ENCODE results near the gene DEDD.

Gene DEDD

DNA sequence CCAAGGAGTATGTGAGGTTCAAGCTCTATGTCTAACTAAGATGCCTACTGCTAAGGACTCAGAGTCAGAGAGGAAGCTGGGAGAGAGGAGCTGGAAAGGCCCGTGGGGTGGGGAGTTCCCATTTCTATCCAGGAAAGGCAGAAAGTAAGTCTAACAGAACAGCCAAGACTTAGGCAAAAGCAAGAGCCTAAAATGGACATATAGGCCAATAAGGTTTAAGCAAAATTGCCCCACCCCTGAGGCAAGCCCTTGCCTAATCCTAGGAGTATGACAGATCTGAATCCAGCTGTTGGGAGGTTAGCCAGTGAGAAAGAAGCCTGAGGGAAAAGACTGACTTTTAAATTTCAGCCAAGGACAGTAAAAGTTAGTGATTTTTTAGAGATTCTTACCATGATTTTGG, 35.9 kb downstream of the DEDD start:
- Mint-ChIP-seq H3K4me3 (no peak overlapping the region), H3K27ac (no peak overlapping the region)

DNA sequence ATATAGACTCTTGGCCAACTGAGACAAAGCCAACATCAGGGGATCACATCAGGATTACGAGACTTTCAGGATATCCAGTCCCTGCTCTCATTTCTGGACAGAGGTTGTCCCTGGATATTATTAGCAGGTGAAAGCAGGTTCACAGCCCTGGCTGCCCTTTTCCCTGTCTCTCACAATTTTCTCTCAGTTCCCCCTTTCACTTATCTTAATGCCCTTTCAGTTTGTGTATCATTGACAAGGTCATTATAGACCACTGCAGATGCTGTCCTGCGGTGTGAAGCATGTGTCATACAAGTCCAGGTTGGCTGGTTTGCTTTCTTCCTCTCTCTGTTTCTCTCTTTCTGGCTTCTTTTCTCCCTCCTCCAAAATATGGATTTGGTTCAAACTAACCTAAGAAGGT, 36.5 kb downstream of the DEDD start:
- no peak overlapping the region for H3K4me3 Mint-ChIP-seq
- H3K27ac Mint-ChIP-seq: no peak overlapping the region
- no peaks in the 10 kb centered on the region for H3K9me3 Mint-ChIP-seq
- H3K4me1 Mint-ChIP-seq: peaks cover 81% of the 10 kb centered on the region
- no peak for DNase-seq
- no peak for ATAC-seq
- H3K36me3 Mint-ChIP-seq (ENCODE audit: low read depth): peaks cover 7% of the 10 kb centered on the region
- H3K27me3 Mint-ChIP-seq: no peaks in the 10 kb centered on the region

More for the DNA sequence above, 35.9 kb downstream of the DEDD start:
- peaks cover 10% of the 10 kb centered on the region for H3K36me3 Mint-ChIP-seq (ENCODE audit: low read depth)
- DNase-seq (no peak), ATAC-seq (no peak)
- H3K4me1 Mint-ChIP-seq: peaks cover 79% of the 10 kb centered on the region
- H3K27me3 Mint-ChIP-seq: no peaks in the 10 kb centered on the region
- no peaks in the 10 kb centered on the region for H3K9me3 Mint-ChIP-seq

DNA sequence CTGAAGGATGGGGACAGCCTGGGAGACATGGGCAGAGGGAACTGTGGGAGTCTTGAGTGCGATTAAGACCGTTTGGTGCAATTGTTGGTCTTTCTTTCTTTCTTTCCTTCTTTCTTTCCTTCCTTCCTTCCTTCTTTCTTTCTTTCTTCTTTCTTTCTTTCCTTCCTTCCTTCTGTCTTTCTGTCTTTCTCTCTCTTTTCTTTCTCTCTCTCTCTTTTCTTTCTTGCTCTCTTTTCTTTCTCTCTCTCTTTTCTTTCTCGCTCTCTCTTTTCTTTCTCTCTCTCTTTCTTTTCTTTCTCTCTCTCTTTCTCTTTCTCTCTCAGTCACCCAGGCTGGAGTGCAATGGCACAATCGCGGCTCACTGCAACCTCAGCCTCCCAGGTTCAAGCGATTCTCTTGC, 37.2 kb downstream of the DEDD start:
- Mint-ChIP-seq H3K27ac (peak overlapping the region; percentile 13), H3K4me1 (peaks cover 83% of the 10 kb centered on the region), H3K27me3 (no peaks in the 10 kb centered on the region), H3K36me3 (ENCODE audit: low read depth) (peaks cover 7% of the 10 kb centered on the region), H3K4me3 (no peak overlapping the region), H3K9me3 (no peaks in the 10 kb centered on the region)
- ATAC-seq (no peak), DNase-seq (no peak)

DNA sequence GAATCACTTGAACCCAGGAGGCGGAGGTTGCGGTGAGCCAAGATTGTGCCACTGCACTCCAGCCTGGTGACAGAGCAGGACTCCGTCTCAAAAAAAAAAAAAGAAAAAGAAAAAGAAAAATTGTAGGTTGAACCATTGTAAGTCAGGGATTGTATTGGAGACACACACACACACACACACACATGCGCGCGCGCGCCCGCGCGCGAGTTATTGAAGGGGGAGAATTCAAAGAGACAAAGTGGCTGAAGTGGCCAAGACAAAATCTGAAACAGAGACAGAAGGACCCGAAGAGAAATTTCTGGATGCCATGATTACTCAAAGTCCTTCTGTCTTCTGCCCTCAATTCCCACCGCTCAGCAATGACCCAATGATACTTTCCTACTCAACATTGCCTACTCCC, 38.0 kb downstream of the DEDD start:
- Mint-ChIP-seq H3K4me1 (peaks cover 81% of the 10 kb centered on the region), H3K36me3 (ENCODE audit: low read depth) (no peaks in the 10 kb centered on the region), H3K9me3 (no peaks in the 10 kb centered on the region), H3K27me3 (no peaks in the 10 kb centered on the region), H3K4me3 (no peak overlapping the region), H3K27ac (no peak overlapping the region)
- no peak for DNase-seq
- ATAC-seq: no peak

DNA sequence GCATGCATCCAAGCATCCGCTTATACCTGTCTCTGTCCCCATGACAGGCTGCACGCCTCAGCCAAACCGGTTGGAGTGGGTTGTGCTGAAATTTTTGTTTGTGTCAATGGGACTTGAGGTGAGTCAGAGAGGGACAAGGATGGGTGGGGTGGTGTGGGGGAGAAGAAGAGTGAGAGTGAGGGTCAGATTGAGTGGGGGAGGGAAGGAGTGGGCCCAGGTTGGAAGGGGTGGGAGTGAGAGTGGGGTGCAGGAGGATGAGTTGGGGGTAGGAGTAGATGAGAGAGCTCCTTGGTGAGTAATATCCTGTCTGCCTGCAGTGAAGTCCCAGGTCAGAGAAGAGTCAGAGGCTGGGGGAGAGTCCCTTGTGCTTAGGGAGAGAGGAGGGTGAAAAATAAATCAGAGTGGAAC, 39.8 kb downstream of the DEDD start:
- DNase-seq (peak; percentile 45), ATAC-seq (peak; percentile 95)
- H3K4me1 Mint-ChIP-seq: peaks cover 69% of the 10 kb centered on the region
- H3K9me3 Mint-ChIP-seq: no peaks in the 10 kb centered on the region
- H3K27me3 Mint-ChIP-seq: no peaks in the 10 kb centered on the region
- H3K36me3 Mint-ChIP-seq (ENCODE audit: low read depth): no peaks in the 10 kb centered on the region
- peak overlapping the region; percentile 47 for H3K27ac Mint-ChIP-seq
- no peak overlapping the region for H3K4me3 Mint-ChIP-seq

DNA sequence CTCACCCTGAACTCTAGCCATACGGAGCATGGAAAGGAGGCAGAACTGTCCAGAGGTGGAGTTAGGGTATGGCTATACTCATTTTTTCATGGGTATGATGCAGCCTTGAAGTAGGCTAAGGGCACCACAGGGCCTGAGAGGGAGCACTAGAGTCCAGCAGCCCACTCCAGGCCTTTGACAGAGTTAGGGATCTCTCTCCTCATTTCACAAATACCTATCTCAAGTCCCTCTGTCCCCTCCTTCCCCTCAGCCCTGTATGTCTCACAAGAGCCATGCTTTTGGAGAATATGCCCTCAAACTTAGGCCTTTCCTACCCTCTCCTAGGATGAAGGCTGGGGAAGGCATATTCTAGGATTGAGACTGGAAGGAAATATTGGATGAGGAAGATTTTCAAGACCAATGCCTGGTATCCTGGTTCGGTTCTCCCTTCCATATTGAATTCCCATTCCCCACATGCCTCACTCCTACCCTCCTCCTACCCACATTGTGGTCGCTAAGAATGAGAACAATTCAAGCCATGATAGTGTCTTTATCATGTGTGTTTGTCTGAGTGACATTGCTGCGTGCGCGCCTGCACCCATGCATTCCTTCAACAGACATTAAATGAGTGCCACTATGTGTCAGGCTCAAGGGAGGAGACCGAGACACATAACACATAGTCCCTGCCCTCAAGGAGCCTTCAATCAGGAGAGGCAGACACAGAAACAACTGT, 40.5 kb downstream of the DEDD start:
- Mint-ChIP-seq H3K4me3 (no peak overlapping the region), H3K4me1 (peaks cover 62% of the 10 kb centered on the region), H3K36me3 (ENCODE audit: low read depth) (no peaks in the 10 kb centered on the region), H3K27me3 (no peaks in the 10 kb centered on the region), H3K9me3 (no peaks in the 10 kb centered on the region), H3K27ac (peak overlapping the region; percentile 47)
- DNase-seq (no peak), ATAC-seq (peak; percentile 1)

DNA sequence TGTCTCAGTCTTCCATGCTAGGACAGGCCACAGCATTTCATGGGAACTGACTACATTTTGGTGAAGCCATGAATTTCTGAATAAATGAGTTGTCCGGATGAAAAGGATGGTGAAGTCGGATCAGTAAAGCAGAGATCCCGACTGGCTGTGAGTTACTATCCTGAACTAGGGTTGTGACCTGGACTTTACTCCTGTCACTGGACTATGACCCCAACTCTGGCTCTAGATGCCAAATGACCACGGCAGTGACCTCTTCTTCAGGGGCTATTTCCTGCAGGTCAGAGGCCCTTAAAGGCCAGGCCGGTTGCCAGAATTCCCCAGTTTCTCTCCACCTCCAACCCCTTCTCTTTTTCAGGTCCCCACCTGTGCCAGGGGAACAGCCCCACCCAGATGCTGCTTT, 41.4 kb downstream of the DEDD start:
- no peak overlapping the region for H3K27ac Mint-ChIP-seq

DNA sequence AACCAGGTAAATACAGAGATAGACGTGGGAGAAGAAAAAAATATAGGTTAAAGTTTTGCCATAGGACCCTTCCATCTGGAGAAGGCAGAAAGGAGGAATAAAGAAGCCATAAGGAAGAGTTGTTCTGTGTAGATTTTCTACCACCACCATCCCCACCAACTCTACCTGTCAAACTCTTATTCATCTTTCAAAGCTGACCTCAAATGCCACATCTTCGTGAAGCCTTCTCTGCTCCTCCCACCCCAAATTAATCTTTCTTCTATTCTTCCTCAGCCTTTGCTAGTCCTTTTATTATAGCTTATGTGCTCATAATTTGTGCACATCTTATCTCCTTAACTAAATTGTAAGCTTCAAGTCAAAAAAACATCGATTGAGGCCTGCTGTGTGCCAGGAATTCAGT, 41.9 kb downstream of the DEDD start:
- Mint-ChIP-seq H3K4me1 (peaks cover 49% of the 10 kb centered on the region), H3K27me3 (no peaks in the 10 kb centered on the region), H3K9me3 (no peaks in the 10 kb centered on the region), H3K36me3 (ENCODE audit: low read depth) (no peaks in the 10 kb centered on the region), H3K27ac (peak overlapping the region; percentile 34), H3K4me3 (no peak overlapping the region)
- ATAC-seq: peak; percentile 12
- DNase-seq: no peak

More for the DNA sequence above, 41.4 kb downstream of the DEDD start:
- ATAC-seq (no peak), DNase-seq (no peak)
- Mint-ChIP-seq H3K36me3 (ENCODE audit: low read depth) (no peaks in the 10 kb centered on the region), H3K4me1 (peaks cover 53% of the 10 kb centered on the region), H3K9me3 (no peaks in the 10 kb centered on the region), H3K4me3 (no peak overlapping the region), H3K27me3 (no peaks in the 10 kb centered on the region)

DNA sequence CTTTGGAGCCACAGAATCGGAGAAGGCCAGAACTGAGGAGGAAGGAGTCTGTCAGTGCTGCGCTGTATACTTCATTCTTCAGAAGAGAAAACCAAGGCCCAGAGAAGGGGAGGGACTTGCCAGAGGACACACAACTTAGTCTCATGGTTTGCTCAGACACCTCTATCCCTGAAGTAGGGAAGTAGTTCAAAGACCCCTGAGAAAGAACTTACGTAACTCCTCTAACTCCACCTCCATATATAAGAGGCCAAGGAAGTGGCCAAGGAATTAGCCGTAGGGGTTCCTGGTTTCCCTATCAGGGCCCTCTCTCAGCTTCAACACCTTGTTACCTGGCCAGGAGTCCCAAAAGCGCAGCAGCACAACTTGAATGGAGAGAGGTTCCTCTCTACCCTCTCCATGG, 42.5 kb downstream of the DEDD start:
- Mint-ChIP-seq H3K36me3 (ENCODE audit: low read depth) (no peaks in the 10 kb centered on the region), H3K4me1 (peaks cover 48% of the 10 kb centered on the region), H3K4me3 (no peak overlapping the region), H3K9me3 (no peaks in the 10 kb centered on the region), H3K27ac (no peak overlapping the region), H3K27me3 (no peaks in the 10 kb centered on the region)
- ATAC-seq (no peak), DNase-seq (no peak)

DNA sequence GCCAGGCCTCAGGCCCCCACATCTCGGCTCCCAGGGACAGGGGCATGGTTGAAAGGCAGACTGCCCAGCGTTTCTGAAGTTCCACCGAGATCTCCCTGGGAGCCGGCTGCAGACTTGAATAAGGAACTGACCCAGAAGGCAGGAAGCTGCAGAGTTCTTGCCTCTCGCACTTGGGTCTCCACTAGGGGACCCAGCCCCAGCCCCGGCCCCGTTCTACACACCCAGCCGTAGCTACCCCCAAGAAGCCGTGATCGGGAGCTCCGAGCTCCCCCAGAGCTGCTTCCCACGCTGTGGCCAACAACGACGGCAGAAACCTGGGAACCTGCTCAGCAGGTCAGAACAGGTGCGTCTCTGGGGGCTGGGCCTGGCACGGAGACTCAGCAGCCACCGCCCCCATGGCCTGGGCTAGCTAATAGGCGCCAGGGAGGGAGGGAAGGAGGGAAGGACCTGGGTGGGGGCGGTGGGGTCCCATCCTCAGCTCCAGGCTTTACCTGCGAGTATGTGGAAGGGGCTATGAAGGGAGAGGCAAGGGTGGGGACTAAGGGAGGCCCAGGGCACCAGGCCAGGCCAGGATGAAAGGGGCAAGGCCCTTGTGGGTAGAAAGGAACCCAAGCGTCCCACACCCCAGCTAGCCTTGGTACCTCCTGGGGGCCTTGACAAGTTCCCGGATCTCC, 43.1 kb downstream of the DEDD start, which contains the start of gene NECTIN4:
Gene NECTIN4, minus strand, starts transcription at position 308 of the 674 bp plus-strand sequence. Its CDS starts 262 bp downstream, at position 46.
- H3K27ac Mint-ChIP-seq: no peak within 1 kb of the TSS
- H3K4me3 Mint-ChIP-seq: no peak within 1 kb of the TSS
- H3K27me3 Mint-ChIP-seq: no peaks in the 10 kb centered on the region
- peaks cover 43% of the 10 kb centered on the region for H3K4me1 Mint-ChIP-seq
- no peak for DNase-seq
- no peaks in the 10 kb centered on the region for H3K36me3 Mint-ChIP-seq (ENCODE audit: low read depth)
- no peak for ATAC-seq
- no peaks in the 10 kb centered on the region for H3K9me3 Mint-ChIP-seq

DNA sequence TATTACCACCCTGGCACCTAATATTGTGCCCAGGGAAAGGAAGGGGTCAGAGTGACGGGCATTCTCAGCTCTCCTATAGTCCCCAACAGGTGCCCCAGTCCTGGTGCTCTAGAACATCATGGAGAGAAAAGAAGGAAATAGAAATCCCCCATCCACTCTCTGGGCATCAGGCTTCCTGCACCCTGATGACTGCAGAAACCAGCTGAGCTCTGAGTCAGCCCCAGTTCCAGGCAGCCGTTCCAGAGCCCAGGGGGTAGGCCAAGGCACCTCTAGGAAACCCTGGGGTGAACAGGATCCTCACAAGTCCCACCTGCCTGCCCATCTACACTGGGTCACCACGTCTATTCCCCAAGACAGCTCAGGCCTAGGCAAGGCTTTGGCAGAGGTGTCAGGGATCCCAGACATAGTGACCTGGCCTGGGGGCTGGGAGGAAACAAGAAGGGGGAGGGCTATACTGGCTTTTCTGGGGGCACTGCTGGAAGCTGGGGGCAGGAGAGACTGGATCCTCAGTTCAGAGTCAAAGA, 43.8 kb downstream of the DEDD start:
- Mint-ChIP-seq H3K36me3 (ENCODE audit: low read depth) (no peaks in the 10 kb centered on the region), H3K9me3 (no peaks in the 10 kb centered on the region), H3K27ac (no peak overlapping the region), H3K4me3 (no peak overlapping the region), H3K4me1 (peaks cover 39% of the 10 kb centered on the region), H3K27me3 (no peaks in the 10 kb centered on the region)
- DNase-seq (no peak), ATAC-seq (no peak)

DNA sequence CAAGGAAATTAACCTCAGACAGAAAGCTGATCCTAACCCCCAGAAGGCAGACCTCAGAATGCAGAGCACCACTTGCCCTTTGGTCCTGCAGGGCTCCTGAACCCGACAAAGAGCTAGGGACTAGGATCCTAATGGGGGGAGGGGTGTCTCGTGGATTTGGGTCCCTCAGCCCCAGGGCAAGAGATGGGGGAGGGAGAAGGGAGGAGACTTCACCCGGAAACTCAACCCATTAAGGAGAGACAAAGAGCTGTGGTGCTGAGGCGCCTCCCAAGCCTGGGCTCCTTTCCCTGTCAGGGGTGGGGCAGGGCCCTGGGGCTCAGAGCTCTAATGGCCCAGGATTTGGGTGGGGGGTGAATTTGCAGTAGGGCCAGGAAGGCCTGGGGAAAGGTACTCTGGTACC, 46.0 kb downstream of the DEDD start:
- peaks cover 17% of the 10 kb centered on the region for H3K4me1 Mint-ChIP-seq
- H3K27me3 Mint-ChIP-seq: no peaks in the 10 kb centered on the region
- no peak overlapping the region for H3K4me3 Mint-ChIP-seq
- H3K27ac Mint-ChIP-seq: no peak overlapping the region
- DNase-seq (no peak), ATAC-seq (no peak)
- no peaks in the 10 kb centered on the region for H3K9me3 Mint-ChIP-seq
- H3K36me3 Mint-ChIP-seq (ENCODE audit: low read depth): no peaks in the 10 kb centered on the region

DNA sequence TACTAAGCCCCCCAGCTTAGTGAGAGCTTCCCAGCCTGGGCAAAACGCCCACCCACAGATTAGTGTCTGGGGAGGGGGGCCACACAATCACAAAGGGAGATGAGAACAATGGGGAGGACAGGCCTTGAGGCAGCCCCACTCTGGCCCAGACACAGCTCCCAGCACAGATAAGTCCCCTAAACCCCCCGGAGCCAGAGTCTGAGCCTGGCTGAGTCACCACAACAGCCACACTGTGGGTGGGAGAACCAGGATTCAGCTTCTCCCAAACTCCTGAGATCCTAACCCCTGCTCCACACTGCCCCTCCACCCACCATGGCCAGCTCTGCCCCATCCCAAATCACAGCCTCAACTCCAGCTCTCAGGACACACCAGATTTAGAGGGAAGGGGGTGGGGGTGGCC, 47.3 kb downstream of the DEDD start:
- DNase-seq: no peak
- Mint-ChIP-seq H3K27ac (no peak overlapping the region), H3K4me3 (no peak overlapping the region), H3K27me3 (no peaks in the 10 kb centered on the region), H3K36me3 (ENCODE audit: low read depth) (no peaks in the 10 kb centered on the region), H3K4me1 (peaks cover 11% of the 10 kb centered on the region), H3K9me3 (no peaks in the 10 kb centered on the region)
- ATAC-seq: no peak

DNA sequence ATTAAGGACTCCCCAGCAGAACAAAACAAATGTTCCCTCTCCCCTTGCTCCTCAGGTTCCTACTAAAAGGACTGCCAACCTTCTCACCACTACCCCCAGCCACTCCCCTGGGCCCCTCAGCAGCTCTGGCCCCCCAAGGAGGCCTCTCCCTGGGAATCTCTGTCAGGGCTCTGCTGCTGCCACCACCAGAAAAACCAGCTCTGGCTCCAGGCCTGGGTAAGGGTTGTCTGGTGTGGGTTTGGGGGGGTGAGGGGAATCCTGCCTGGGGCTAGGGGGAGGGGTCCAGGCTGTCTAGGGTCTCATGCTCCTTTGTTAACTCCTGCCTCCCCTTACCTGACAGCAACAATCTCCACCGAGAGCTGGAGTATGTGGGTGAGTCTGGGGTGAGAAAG, 47.9 kb downstream of the DEDD start:
- H3K4me3 Mint-ChIP-seq: no peak overlapping the region
- no peaks in the 10 kb centered on the region for H3K9me3 Mint-ChIP-seq
- H3K4me1 Mint-ChIP-seq: peaks cover 6% of the 10 kb centered on the region
- DNase-seq (no peak), ATAC-seq (no peak)
- H3K27ac Mint-ChIP-seq: no peak overlapping the region
- no peaks in the 10 kb centered on the region for H3K27me3 Mint-ChIP-seq
- H3K36me3 Mint-ChIP-seq (ENCODE audit: low read depth): no peaks in the 10 kb centered on the region
